Brain microvascular endothelial cell (primary cell): ENCODE measurements around the gene ARL8B.

Source experiments
- DNase-seq: peaks from one replicate; pipeline ENCODE4 v3.0.0-alpha.2; 2020
- H3K27ac ChIP-seq: fragments of 250-450 bp; sonication (Bioruptor Pico); 2 replicates; pipeline ENCODE4 v1.5.1; 2020; ENCODE audit warnings: mild to moderate bottlenecking, moderate library complexity
- H3K27me3 ChIP-seq: fragments of 250-450 bp; sonication (Bioruptor Pico); replicated peaks from 2 replicates; pipeline ENCODE4 v1.5.1; 2020; ENCODE audit warnings: mild to moderate bottlenecking
- H3K36me3 ChIP-seq: fragments of 250-450 bp; sonication (Bioruptor Pico); replicated peaks from 2 replicates; pipeline ENCODE4 v1.5.1; 2020; ENCODE audit warnings: mild to moderate bottlenecking
- H3K4me3 ChIP-seq: 2 replicates; pipeline ENCODE4 v1.5.1; 2011; ENCODE audit warnings: low read depth, mild to moderate bottlenecking, control low read depth, low read length, moderate library complexity
- CTCF ChIP-seq: IDR thresholded peaks from 2 replicates; pipeline ENCODE4 v1.5.1; 2011; ENCODE audit warnings: low read depth, mild to moderate bottlenecking, moderate library complexity, low read length, control low read depth, inconsistent platforms; ENCODE audit errors: missing control alignments
- in situ Hi-C: cut with HindIII; loops from 2 replicates; pipeline ENCODE4 v1.10.0; 2017; ENCODE audit warnings: low sequenced_read_pairs, low pct_ligation_motif_present

Gene ARL8B

DNA sequence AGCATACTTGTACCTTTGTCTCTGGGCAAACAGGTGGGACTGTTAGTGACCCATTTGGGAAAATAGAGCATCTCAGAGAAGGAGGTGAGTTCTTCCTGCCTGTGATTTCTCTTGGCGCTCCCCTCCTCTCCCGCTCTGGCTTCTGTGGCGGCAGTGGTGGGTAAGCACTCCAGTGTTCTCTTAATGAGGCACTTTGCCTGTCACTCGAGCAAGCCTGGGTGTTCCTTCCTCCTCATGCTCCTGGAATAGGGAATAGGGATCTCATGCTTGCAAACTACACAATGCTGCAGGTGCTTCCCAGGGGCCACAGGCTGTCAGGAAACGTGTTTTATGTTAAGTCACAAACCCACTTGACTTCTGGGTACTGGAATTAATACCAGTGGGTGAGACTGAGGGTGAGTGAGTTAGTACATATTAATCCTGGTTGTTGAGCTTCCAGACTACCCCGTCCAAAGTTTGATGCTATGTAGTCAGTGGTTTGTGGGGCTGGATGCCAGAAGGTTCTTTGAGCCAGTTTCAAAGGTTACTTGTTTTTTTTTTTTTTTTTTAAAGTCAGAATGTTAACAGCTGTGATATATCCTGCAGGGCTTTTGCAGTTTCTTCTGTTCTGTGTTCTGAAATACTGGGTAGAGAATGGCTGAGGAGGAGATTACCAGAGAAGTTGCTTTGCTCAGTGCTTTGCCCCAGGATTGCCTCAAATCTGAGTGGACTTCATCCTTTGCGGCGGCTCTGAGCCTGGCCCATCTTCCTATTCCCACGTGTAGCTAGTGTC is 95.9 kb downstream of the ARL8B start:
- no peak for TF ChIP-seq CTCF
- no peak overlapping the region for H3K27ac ChIP-seq
- no peaks in the 10 kb centered on the region for H3K27me3 ChIP-seq
- in situ Hi-C loops: no loop called here
- no peak for DNase-seq
- H3K36me3 ChIP-seq: peaks cover 43% of the 10 kb centered on the region
- no peak overlapping the region for H3K4me3 ChIP-seq

DNA sequence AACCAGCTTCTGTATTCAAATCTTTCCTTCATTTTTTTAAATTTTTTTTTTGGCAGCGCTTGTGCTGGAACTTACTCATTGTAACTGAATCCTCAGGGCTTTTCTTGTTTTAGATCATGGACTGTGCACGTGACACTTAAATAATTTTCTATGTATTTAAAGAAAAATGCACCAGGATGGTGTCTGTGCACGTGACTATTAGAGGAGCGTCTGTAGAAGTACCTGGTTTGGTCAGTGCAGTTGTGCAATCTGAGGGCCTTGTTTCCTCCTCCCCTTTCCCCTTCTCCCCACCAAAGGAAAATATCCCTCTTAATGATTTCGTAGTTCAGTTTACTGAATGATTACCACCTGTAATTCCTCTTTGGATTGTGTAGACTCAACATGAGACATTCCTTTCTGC is 96.7 kb downstream of the ARL8B start:
- no peak for DNase-seq
- Histone ChIP-seq H3K4me3 (no peak overlapping the region), H3K27me3 (no peaks in the 10 kb centered on the region), H3K27ac (no peak overlapping the region), H3K36me3 (peaks cover 34% of the 10 kb centered on the region)
- in situ Hi-C loops: no loop called here
- TF ChIP-seq CTCF: no peak

GRCh38 chr3:5219216-5219615 is 97.1 kb downstream of the ARL8B start:
- in situ Hi-C loops: no loop called here
- no peak for DNase-seq
- H3K27ac ChIP-seq: no peak overlapping the region
- TF ChIP-seq CTCF: no peak
- no peak overlapping the region for H3K4me3 ChIP-seq
- H3K36me3 ChIP-seq: peaks cover 30% of the 10 kb centered on the region
- H3K27me3 ChIP-seq: no peaks in the 10 kb centered on the region

GRCh38 chr3:5220193-5220592 is 98.1 kb downstream of the ARL8B start:
- in situ Hi-C loops: no loop called here
- peaks cover 21% of the 10 kb centered on the region for H3K36me3 ChIP-seq
- H3K27ac ChIP-seq: no peak overlapping the region
- H3K4me3 ChIP-seq: no peak overlapping the region
- no peak for TF ChIP-seq CTCF
- H3K27me3 ChIP-seq: no peaks in the 10 kb centered on the region
- no peak for DNase-seq

GRCh38 chr3:5220667-5221431 is 98.8 kb downstream of the ARL8B start:
- H3K36me3 ChIP-seq: peaks cover 16% of the 10 kb centered on the region
- no peak overlapping the region for H3K4me3 ChIP-seq
- H3K27ac ChIP-seq: no peak overlapping the region
- in situ Hi-C loops: no loop called here
- no peak for TF ChIP-seq CTCF
- no peaks in the 10 kb centered on the region for H3K27me3 ChIP-seq
- DNase-seq: no peak
